GM12892 (cell line): ENCODE measurements around the gene SUPT5H.

Source experiments
- POLR2A ChIP-seq: IDR thresholded peaks from 2 replicates; pipeline ENCODE4 v1.6.1; 2011; ENCODE audit warnings: low read depth, low read length, control low read depth
- TAF1 ChIP-seq: IDR thresholded peaks from 2 replicates; pipeline ENCODE4 v1.6.1; 2011; ENCODE audit warnings: low read depth, mild to moderate bottlenecking, control low read depth, low read length, borderline replicate concordance

- TF ChIP-seq POLR2A (no peak), TAF1 (no peak)
Measured at GRCh38 chr19:39498798-39499642, 53.6 kb downstream of the SUPT5H start, which contains the start of gene DLL3.
